IMR-90 (cell line): ENCODE data around the gene SCRG1.

Source experiments
- BHLHE40 ChIP-seq: fragments of 150-350 bp; IDR thresholded peaks from 2 replicates; pipeline ENCODE4 v1.6.1; 2016; ENCODE audit warnings: mild to moderate bottlenecking, low read depth, low read length
- CEBPB ChIP-seq: IDR thresholded peaks from 2 replicates; pipeline ENCODE4 v1.6.1; 2012; ENCODE audit warnings: low read depth, low read length, improper control_type of control experiment
- CHD1 ChIP-seq: IDR thresholded peaks from 2 replicates; pipeline ENCODE4 v1.6.1; 2012; ENCODE audit warnings: low read depth, low read length, improper control_type of control experiment
- CTCF ChIP-seq: conservative IDR thresholded peaks from 2 replicates; pipeline ENCODE4 v1.5.1; 2012; ENCODE audit warnings: mild to moderate bottlenecking, low read depth, low read length, improper control_type of control experiment
- MAFK ChIP-seq: IDR thresholded peaks from 2 replicates; pipeline ENCODE4 v1.6.1; 2012; ENCODE audit warnings: low read depth, low read length, improper control_type of control experiment
- MAZ ChIP-seq: IDR thresholded peaks from 2 replicates; pipeline ENCODE4 v1.6.1; 2012; ENCODE audit warnings: low read depth, mild to moderate bottlenecking, low read length, improper control_type of control experiment, moderate library complexity, borderline replicate concordance
- MXI1 ChIP-seq: IDR thresholded peaks from 2 replicates; pipeline ENCODE4 v1.6.1; 2012; ENCODE audit warnings: low read depth, mild to moderate bottlenecking, low read length, moderate library complexity, borderline replicate concordance
- POLR2A ChIP-seq: IDR thresholded peaks from 2 replicates; pipeline ENCODE4 v1.6.1; 2012; ENCODE audit warnings: mild to moderate bottlenecking, low read depth, low read length
- RAD21 ChIP-seq: IDR thresholded peaks from 2 replicates; pipeline ENCODE4 v1.6.1; 2012; ENCODE audit warnings: low read length, improper control_type of control experiment
- RCOR1 ChIP-seq: IDR thresholded peaks from 2 replicates; pipeline ENCODE4 v1.6.1; 2012; ENCODE audit warnings: mild to moderate bottlenecking, low read length, improper control_type of control experiment; ENCODE audit not compliant: insufficient replicate concordance
- SMC3 ChIP-seq: fragments of 150-350 bp; IDR thresholded peaks from 2 replicates; pipeline ENCODE4 v1.6.1; 2016; ENCODE audit warnings: low read depth, mild to moderate bottlenecking, antibody characterized with exemption, low read length, moderate library complexity
- USF2 ChIP-seq: fragments of 150-350 bp; IDR thresholded peaks from 2 replicates; pipeline ENCODE4 v1.6.1; 2017; ENCODE audit warnings: mild to moderate bottlenecking, antibody characterized with exemption, low read length, low read depth
- TF ChIP-seq, protein P1 (sequence below): fragments of 150-350 bp; IDR thresholded peaks from 2 replicates; pipeline ENCODE4 v1.6.1; 2016; ENCODE audit warnings: low read depth, mild to moderate bottlenecking, low read length, moderate library complexity, borderline replicate concordance

DNA sequence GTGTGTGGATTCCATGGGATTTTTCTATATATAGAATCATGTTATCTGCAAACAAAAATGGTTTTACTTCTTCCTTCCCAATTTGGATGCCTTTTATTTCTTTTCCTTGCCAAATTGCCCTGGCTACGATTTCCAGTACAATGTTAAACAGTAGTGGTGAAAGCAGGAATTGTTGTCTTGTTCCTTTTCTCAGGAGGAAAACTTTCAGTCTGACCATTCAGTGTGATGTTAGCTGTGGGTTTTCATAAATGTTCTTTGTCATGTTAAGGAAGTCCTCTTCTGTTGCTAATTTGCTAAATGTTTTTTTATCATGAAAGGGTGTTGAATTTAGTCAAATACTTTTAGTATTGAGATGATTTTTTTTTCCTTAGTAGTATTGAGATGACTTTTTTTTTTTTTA is 17.3 kb downstream of the SCRG1 start:
- TF ChIP-seq MXI1 = no peak
- TF ChIP-seq POLR2A = no peak
- TF ChIP-seq CTCF = no peak
- TF ChIP-seq BHLHE40 = no peak
- no peak for TF ChIP-seq RAD21
- no peak for TF ChIP-seq USF2
- no peak for TF ChIP-seq RCOR1
- TF ChIP-seq, protein P1, sequence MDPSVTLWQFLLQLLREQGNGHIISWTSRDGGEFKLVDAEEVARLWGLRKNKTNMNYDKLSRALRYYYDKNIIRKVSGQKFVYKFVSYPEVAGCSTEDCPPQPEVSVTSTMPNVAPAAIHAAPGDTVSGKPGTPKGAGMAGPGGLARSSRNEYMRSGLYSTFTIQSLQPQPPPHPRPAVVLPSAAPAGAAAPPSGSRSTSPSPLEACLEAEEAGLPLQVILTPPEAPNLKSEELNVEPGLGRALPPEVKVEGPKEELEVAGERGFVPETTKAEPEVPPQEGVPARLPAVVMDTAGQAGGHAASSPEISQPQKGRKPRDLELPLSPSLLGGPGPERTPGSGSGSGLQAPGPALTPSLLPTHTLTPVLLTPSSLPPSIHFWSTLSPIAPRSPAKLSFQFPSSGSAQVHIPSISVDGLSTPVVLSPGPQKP = no peak
- TF ChIP-seq MAZ = no peak
- no peak for TF ChIP-seq MAFK
- no peak for TF ChIP-seq SMC3
- no peak for TF ChIP-seq CEBPB
- TF ChIP-seq CHD1 = no peak
